ENCODE data around the gene MISP. TPM values are rescaled to one million over a fixed set of nuclear protein-coding genes. Genes with fewer than 3 reads are reported as not detected.

Gene MISP
- total and polyA plus RNA-seq, 9 of the 15 experiments (the other 6 are each of a cell fraction or from before 2014, with no cell fraction given) = 0.04 to 0.29 (median 0.05) TPM; not detected in 5

DNA sequence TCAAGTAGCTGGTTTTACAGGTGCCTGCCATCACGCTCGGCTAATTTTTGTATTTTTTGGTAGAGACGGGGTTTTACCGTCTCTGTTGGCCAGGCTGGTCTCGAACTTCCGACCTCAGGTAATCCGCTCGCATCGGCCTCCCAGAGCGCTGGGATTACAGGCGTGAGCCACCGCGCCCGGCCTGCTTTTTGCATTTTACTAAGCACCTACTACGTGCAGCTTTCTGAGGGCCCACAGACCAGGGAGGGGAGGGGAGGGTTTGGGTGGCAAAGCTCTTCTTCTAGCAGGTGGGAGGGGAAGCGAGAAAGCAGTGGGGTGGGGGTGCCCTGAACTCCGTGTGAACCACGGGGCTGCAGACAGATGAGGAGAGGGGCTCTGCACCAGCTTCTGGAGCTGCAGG lies 27.2 kb upstream of the MISP start:
- H3K79me2 ChIP-seq (ENCODE audit: control insufficient read depth, insufficient read depth, low read length) = no peaks in the 10 kb centered on the region
- H3K4me3 ChIP-seq = no peak overlapping the region
- no peaks in the 10 kb centered on the region for H3K36me3 ChIP-seq (ENCODE audit: control insufficient read depth, insufficient read depth, low read length)
- H3K4me2 ChIP-seq (ENCODE audit: insufficient read depth, low read length) = no peak overlapping the region
- peak; percentile 82 for TF ChIP-seq ZKSCAN1 (IDR thresholded peaks at IDR 0.05; ENCODE audit: low read depth, low read length)
- no peak for TF ChIP-seq POLR2B (IDR thresholded peaks at IDR 0.05; ENCODE audit: low read depth, partially characterized antibody)
- no peak overlapping the region for H2AFZ ChIP-seq (ENCODE audit: low read depth, low read length)
- intact Hi-C loops (cut with micrococcal nuclease) (no loop called here), in situ Hi-C loops (cut with MboI) (no loop called here)
- peaks cover 0 to 44% of the 10 kb centered on the region in 2 experiments; a peak in 2 of 5 replicates for H3K4me1 ChIP-seq (replicated peaks in 1 of 2; ENCODE audit: control insufficient read depth in 2 of 2, insufficient read depth in 2 of 2, low read length in 2 of 2)
- POLR2A ChIA-PET = no interaction called here
- CTCF ChIA-PET (ENCODE audit: low intra/inter-chr PET ratio) = no interaction called here
- H3K9me3 ChIP-seq (replicated peaks; ENCODE audit: control insufficient read depth, insufficient read depth, low read depth, low read length) = no peaks in the 10 kb centered on the region
- H3K9me1 ChIP-seq (ENCODE audit: control insufficient read depth, insufficient read depth, low read length) = no peaks in the 10 kb centered on the region
- BruUV-seq (replicated peaks) = no TSS peak
- no peak for FAIRE-seq
- no peaks in the 10 kb centered on the region for H3K27me3 ChIP-seq (ENCODE audit: control insufficient read depth in 2 of 2, insufficient read depth in 2 of 2, low read length in 2 of 2)
- WGBS (ENCODE audit: insufficient coverage, low coverage, missing lambda C conversion rate) = 66% methylated on average over 15 of the region's 18 CpGs
- DNase-seq (ENCODE audit: extremely low read depth in 1 of 4, low spot score in 3 of 4) = no peak
- no peak overlapping the region for H3K27ac ChIP-seq (ENCODE audit: extremely low read depth, low read depth, low read length)
- ATAC-seq = no peak
- H4K20me1 ChIP-seq (replicated peaks; ENCODE audit: control insufficient read depth, insufficient read depth, low read length) = no peaks in the 10 kb centered on the region
- H3K9ac ChIP-seq (ENCODE audit: insufficient read depth in 1 of 2, low read depth in 2 of 2, low read length in 2 of 2) = no peak overlapping the region

DNA sequence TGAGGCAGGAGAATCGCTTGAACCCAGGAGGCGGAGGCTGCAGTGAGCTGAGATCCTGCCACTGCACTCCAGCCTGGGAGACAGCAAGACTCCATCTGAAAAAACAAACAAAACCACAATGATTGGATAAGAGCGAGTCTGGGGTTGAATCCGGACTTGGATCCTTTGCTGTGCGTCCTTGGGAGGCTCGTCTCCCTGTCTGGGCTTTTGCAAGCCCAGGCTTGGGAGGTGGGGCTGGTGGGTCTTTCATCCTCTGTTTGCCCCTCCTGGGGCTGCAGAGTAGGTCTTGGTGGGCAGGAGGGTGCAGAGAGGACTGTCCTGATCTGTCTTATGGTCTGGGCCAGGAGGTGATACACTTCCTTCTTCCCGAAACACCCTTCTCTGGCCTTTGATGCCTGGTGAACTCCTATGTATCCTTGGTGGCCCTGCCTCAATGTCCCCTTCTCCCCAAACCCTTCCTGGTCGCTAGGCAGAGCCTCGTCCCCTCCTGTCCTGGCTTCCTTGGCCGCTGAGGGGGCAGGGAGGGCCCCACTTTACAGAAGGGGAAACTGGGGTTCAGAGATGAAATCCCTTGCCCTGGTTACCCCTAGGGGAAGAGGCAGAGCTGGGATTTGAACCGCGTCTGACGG lies 25.3 kb upstream of the MISP start:
- no peaks in the 10 kb centered on the region for H3K9me3 ChIP-seq (replicated peaks; ENCODE audit: control insufficient read depth, insufficient read depth, low read depth, low read length)
- no peak overlapping the region for H3K4me2 ChIP-seq (ENCODE audit: insufficient read depth, low read length)
- in situ Hi-C loops (cut with MboI) (no loop called here), intact Hi-C loops (cut with micrococcal nuclease) (no loop called here)
- H3K4me1 ChIP-seq (replicated peaks in 1 of 2; ENCODE audit: control insufficient read depth in 2 of 2, insufficient read depth in 2 of 2, low read length in 2 of 2) = peaks cover 0 to 40% of the 10 kb centered on the region in 2 experiments; a peak in 2 of 5 replicates
- no peaks in the 10 kb centered on the region for H3K27me3 ChIP-seq (ENCODE audit: control insufficient read depth in 2 of 2, insufficient read depth in 2 of 2, low read length in 2 of 2)
- no peaks in the 10 kb centered on the region for H4K20me1 ChIP-seq (replicated peaks; ENCODE audit: control insufficient read depth, insufficient read depth, low read length)
- DNase-seq (ENCODE audit: extremely low read depth in 1 of 4, low spot score in 3 of 4) (no peak), FAIRE-seq (no peak), ATAC-seq (no peak)
- H3K4me3 ChIP-seq = no peak overlapping the region
- ChIA-PET CTCF (ENCODE audit: low intra/inter-chr PET ratio) (no interaction called here), POLR2A (interaction anchor here (0.6 kb wide), 1 partner anchor 215 kb away, joined by 3 read pairs; no protein-coding TSS in a partner anchor)
- H3K79me2 ChIP-seq (ENCODE audit: control insufficient read depth, insufficient read depth, low read length) = no peaks in the 10 kb centered on the region
- WGBS (ENCODE audit: insufficient coverage, low coverage, missing lambda C conversion rate) = 24% methylated on average over 10 of the region's 13 CpGs
- H3K27ac ChIP-seq (ENCODE audit: extremely low read depth, low read depth, low read length) = no peak overlapping the region
- no peak overlapping the region for H3K9ac ChIP-seq (ENCODE audit: insufficient read depth in 1 of 2, low read depth in 2 of 2, low read length in 2 of 2)
- no TSS peak for BruUV-seq (replicated peaks)
- no peaks in the 10 kb centered on the region for H3K9me1 ChIP-seq (ENCODE audit: control insufficient read depth, insufficient read depth, low read length)
- no peak overlapping the region for H2AFZ ChIP-seq (ENCODE audit: low read depth, low read length)
- H3K36me3 ChIP-seq (ENCODE audit: control insufficient read depth, insufficient read depth, low read length) = no peaks in the 10 kb centered on the region
- TF ChIP-seq BCOR (IDR thresholded peaks at IDR 0.05) (no peak), MEF2A (IDR thresholded peaks at IDR 0.05; ENCODE audit: control insufficient read depth, low read depth, low read length) (no peak), DNMT1 (IDR thresholded peaks at IDR 0.05) (no peak), ZNF316 (IDR thresholded peaks at IDR 0.05) (no peak), MCM2 (IDR thresholded peaks at IDR 0.05; ENCODE audit: low read depth) (no peak), FOXP1 (CRISPR knock-in tag; IDR thresholded peaks at IDR 0.05) (no peak)
- TF ChIP-seq, protein P1, sequence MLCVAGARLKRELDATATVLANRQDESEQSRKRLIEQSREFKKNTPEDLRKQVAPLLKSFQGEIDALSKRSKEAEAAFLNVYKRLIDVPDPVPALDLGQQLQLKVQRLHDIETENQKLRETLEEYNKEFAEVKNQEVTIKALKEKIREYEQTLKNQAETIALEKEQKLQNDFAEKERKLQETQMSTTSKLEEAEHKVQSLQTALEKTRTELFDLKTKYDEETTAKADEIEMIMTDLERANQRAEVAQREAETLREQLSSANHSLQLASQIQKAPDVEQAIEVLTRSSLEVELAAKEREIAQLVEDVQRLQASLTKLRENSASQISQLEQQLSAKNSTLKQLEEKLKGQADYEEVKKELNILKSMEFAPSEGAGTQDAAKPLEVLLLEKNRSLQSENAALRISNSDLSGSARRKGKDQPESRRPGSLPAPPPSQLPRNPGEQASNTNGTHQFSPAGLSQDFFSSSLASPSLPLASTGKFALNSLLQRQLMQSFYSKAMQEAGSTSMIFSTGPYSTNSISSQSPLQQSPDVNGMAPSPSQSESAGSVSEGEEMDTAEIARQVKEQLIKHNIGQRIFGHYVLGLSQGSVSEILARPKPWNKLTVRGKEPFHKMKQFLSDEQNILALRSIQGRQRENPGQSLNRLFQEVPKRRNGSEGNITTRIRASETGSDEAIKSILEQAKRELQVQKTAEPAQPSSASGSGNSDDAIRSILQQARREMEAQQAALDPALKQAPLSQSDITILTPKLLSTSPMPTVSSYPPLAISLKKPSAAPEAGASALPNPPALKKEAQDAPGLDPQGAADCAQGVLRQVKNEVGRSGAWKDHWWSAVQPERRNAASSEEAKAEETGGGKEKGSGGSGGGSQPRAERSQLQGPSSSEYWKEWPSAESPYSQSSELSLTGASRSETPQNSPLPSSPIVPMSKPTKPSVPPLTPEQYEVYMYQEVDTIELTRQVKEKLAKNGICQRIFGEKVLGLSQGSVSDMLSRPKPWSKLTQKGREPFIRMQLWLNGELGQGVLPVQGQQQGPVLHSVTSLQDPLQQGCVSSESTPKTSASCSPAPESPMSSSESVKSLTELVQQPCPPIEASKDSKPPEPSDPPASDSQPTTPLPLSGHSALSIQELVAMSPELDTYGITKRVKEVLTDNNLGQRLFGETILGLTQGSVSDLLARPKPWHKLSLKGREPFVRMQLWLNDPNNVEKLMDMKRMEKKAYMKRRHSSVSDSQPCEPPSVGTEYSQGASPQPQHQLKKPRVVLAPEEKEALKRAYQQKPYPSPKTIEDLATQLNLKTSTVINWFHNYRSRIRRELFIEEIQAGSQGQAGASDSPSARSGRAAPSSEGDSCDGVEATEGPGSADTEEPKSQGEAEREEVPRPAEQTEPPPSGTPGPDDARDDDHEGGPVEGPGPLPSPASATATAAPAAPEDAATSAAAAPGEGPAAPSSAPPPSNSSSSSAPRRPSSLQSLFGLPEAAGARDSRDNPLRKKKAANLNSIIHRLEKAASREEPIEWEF (CRISPR knock-in tag; IDR thresholded peaks at IDR 0.05) = no peak
